K562 (cell line): Measurements from ENCODE around the gene GRK4. TPM values are rescaled to one million over a fixed set of nuclear protein-coding genes. Genes with fewer than 3 reads are reported as not detected.

ENCODE experiments used
- C11orf30 ChIP-seq: fragments of 450-650 bp; IDR thresholded peaks from 2 replicates; pipeline ENCODE4 v1.6.1; 2016; ENCODE audit warnings: low read depth, mild to moderate bottlenecking
- CEBPZ ChIP-seq: fragments of 150-350 bp; IDR thresholded peaks from 2 replicates; pipeline ENCODE4 v1.6.1; 2014; ENCODE audit warnings: low read depth, mild to moderate bottlenecking, low read length, borderline replicate concordance
- CSDE1 ChIP-seq, 2 experiments: fragments of 450-650 bp; IDR thresholded peaks; 2 replicates each; pipeline ENCODE4 v1.6.1; 2016; ENCODE audit warnings: mild to moderate bottlenecking in 1 of 2
- EP400 ChIP-seq: fragments of 450-650 bp; IDR thresholded peaks from 2 replicates; pipeline ENCODE4 v1.6.1; 2017; ENCODE audit warnings: antibody characterized with exemption, mild to moderate bottlenecking, moderate library complexity
- GABPB1 ChIP-seq: sonication (generic); formaldehyde crosslinking; IDR thresholded peaks from 2 replicates; pipeline ENCODE4 v1.8.0; 2022; ENCODE audit warnings: mild to moderate bottlenecking, missing genetic modification reagents
- NCOA6 ChIP-seq: fragments of 450-650 bp; IDR thresholded peaks from 2 replicates; pipeline ENCODE4 v1.6.1; 2017; ENCODE audit warnings: mild to moderate bottlenecking
- NR3C1 ChIP-seq: sonication (generic); formaldehyde crosslinking; IDR thresholded peaks from 2 replicates; pipeline ENCODE4 v1.8.1; 2022; ENCODE audit warnings: missing genetic modification reagents
- OTX1 ChIP-seq: fragments of 450-650 bp; formaldehyde crosslinking; IDR thresholded peaks from 2 replicates; pipeline ENCODE4 v1.4.0; 2022; ENCODE audit warnings: mild to moderate bottlenecking
- PHB ChIP-seq: fragments of 250-450 bp; sonication (Bioruptor Pico); IDR thresholded peaks from 2 replicates; pipeline ENCODE4 v1.5.0; 2021
- POLR2A ChIP-seq: fragments of 450-650 bp; conservative IDR thresholded peaks from 2 replicates; pipeline ENCODE4 v1.6.1; 2016
- POLR2AphosphoS2 ChIP-seq: IDR thresholded peaks from 2 replicates; pipeline ENCODE4 v1.6.1; 2012; ENCODE audit warnings: low read length, improper control_type of control experiment
- RFX7 ChIP-seq: fragments of 250-450 bp; sonication (Bioruptor Pico); IDR thresholded peaks from 2 replicates; pipeline ENCODE4 v1.5.1; 2021; ENCODE audit warnings: mild to moderate bottlenecking
- SP1 ChIP-seq: sonication (generic); formaldehyde crosslinking; IDR thresholded peaks from 2 replicates; pipeline ENCODE4 v1.8.1; 2022; ENCODE audit warnings: mild to moderate bottlenecking, missing genetic modification reagents
- SUPT5H ChIP-seq: fragments of 450-650 bp; IDR thresholded peaks from 2 replicates; pipeline ENCODE4 v1.6.1; 2016
- VEZF1 ChIP-seq: fragments of 200-800 bp; sonication (Bioruptor generic); IDR thresholded peaks from 2 replicates; pipeline ENCODE4 v1.6.1; 2017; ENCODE audit warnings: missing genetic modification characterization, missing compliant biosample characterization
- ZNF740 ChIP-seq, 3 experiments: fragments of 200-800 bp in 1 of 3; sonication (Bioruptor generic) in 1 of 3; sonication (generic) in 1 of 3; formaldehyde crosslinking in 1 of 3; IDR thresholded peaks; 2 replicates each; pipeline versions ENCODE4 v1.6.1 to v1.8.0; 2016 to 2022; ENCODE audit warnings: mild to moderate bottlenecking in 2 of 3, missing compliant biosample characterization in 2 of 3, missing genetic modification characterization in 2 of 3, missing genetic modification reagents in 1 of 3
- polyA plus RNA-seq, 8 experiments: library from polyadenylated mRNA; depleted of rRNA in 4 of 8; stranded (reverse) in 5 of 8; unstranded in 3 of 8; fragments of >200 nt; fragmentation: Nextera tagmentation in 2 of 8; fragmentation: Illumina TruSeq in 1 of 8; extraction: Ambion mirVana in 2 of 8; extraction: Trizol in 1 of 8; gene quantifications; 2 replicates each; pipeline versions ENCODE4 v1.2.1 to v1.2.3, GENCODE V29; 2011 to 2014; ENCODE audit warnings: inconsistent platforms in 1 of 8, missing spikeins in 1 of 8
- total RNA-seq, 7 experiments: library from RNA; depleted of rRNA in 6 of 7; stranded (reverse); fragments of >200 nt in 6 of 7; fragmentation: Illumina TruSeq in 2 of 7; extraction: Trizol in 2 of 7; gene quantifications; 2 replicates each; pipeline versions ENCODE4 v1.2.1 to v1.2.3, GENCODE V29; 2011 to 2021; ENCODE audit warnings: low replicate concordance in 1 of 7
- TF ChIP-seq, protein P1 (sequence below): sonication (generic); formaldehyde crosslinking; IDR thresholded peaks from 2 replicates; pipeline ENCODE4 v1.9.0; 2022; ENCODE audit warnings: mild to moderate bottlenecking, missing genetic modification reagents
- TF ChIP-seq, protein P2 (sequence below): sonication (generic); formaldehyde crosslinking; IDR thresholded peaks from 2 replicates; pipeline ENCODE4 v1.8.0; 2022; ENCODE audit warnings: missing genetic modification reagents, mild to moderate bottlenecking, borderline replicate concordance
- TF ChIP-seq, protein P3 (sequence below): fragments of 450-650 bp; formaldehyde crosslinking; IDR thresholded peaks from 2 replicates; pipeline ENCODE4 v1.4.0; 2020; ENCODE audit warnings: mild to moderate bottlenecking, mixed read lengths

Gene GRK4
- total and polyA plus RNA-seq, 9 of the 15 experiments (the other 6 are each of a cell fraction or from before 2014, with no cell fraction given) = 1.1 to 4.8 (median 2.6) TPM

- TF ChIP-seq SUPT5H (peak; percentile 54; the same call in 1 of the 2 replicates), RFX7 (CRISPR knock-in tag) (no peak), POLR2A (peak; percentile 44; the same call in 1 of the 2 replicates), NCOA6 (peak; percentile 51; the same call in 1 of the 2 replicates), NR3C1 (no peak), VEZF1 (CRISPR knock-in tag) (peak; percentile 17; the same call in 1 of the 2 replicates), EP400 (0 out of 2 replicates have a peak, but pooled peaks have one; percentile 26), OTX1 (no peak), CSDE1 (IDR thresholded peaks at IDR 0.05) (no peak), POLR2AphosphoS2 (no peak), CEBPZ (no peak), ZNF740 (CRISPR knock-in tag; IDR thresholded peaks at IDR 0.05) (no peak), ZNF740 (tag; IDR thresholded peaks at IDR 0.05) (no peak), SP1 (CRISPR knock-in tag) (no peak), C11orf30 (no peak), GABPB1 (CRISPR knock-in tag) (peak; percentile 41; the same call in 1 of the 2 replicates), PHB (CRISPR knock-in tag) (no peak)
- TF ChIP-seq, protein P1, sequence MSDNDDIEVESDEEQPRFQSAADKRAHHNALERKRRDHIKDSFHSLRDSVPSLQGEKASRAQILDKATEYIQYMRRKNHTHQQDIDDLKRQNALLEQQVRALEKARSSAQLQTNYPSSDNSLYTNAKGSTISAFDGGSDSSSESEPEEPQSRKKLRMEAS (CRISPR knock-in tag) = 0 out of 2 replicates have a peak, but pooled peaks have one; percentile 9
- TF ChIP-seq, protein P2, sequence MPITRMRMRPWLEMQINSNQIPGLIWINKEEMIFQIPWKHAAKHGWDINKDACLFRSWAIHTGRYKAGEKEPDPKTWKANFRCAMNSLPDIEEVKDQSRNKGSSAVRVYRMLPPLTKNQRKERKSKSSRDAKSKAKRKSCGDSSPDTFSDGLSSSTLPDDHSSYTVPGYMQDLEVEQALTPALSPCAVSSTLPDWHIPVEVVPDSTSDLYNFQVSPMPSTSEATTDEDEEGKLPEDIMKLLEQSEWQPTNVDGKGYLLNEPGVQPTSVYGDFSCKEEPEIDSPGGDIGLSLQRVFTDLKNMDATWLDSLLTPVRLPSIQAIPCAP = no peak
- TF ChIP-seq, protein P3, sequence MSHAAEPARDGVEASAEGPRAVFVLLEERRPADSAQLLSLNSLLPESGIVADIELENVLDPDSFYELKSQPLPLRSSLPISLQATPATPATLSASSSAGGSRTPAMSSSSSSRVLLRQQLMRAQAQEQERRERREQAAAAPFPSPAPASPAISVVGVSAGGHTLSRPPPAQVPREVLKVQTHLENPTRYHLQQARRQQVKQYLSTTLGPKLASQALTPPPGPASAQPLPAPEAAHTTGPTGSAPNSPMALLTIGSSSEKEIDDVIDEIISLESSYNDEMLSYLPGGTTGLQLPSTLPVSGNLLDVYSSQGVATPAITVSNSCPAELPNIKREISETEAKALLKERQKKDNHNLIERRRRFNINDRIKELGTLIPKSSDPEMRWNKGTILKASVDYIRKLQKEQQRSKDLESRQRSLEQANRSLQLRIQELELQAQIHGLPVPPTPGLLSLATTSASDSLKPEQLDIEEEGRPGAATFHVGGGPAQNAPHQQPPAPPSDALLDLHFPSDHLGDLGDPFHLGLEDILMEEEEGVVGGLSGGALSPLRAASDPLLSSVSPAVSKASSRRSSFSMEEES (CRISPR knock-in tag) = no peak
These were observed 110.0 kb downstream of the GRK4 start (continued) for GRCh38 chr4:3073158-3074077.
